Measurements from ENCODE around the gene FYCO1.

Gene FYCO1

GRCh38 chr3:45881078-45882022 is 114.3 kb downstream of the FYCO1 start:
- DNase-seq = peak; percentile 46

GRCh38 chr3:45880725-45881077 is 114.9 kb downstream of the FYCO1 start:
- no peak for DNase-seq

- no peak for DNase-seq
Measured at GRCh38 chr3:45878124-45878523, 117.5 kb downstream of the FYCO1 start.

- no peak for DNase-seq
Measured at GRCh38 chr3:45874677-45875346, 120.8 kb downstream of the FYCO1 start.

- DNase-seq = no peak
Measured at GRCh38 chr3:45873638-45874037, 122.0 kb downstream of the FYCO1 start.

GRCh38 chr3:45873036-45873435 is 122.6 kb downstream of the FYCO1 start:
- DNase-seq = no peak

- DNase-seq = no peak
Measured at GRCh38 chr3:45872569-45872968, 123.1 kb downstream of the FYCO1 start.

- DNase-seq = no peak
Measured at GRCh38 chr3:45871780-45872179, 123.8 kb downstream of the FYCO1 start.

- DNase-seq = peak; percentile 77
Measured at GRCh38 chr3:45870099-45870498, 125.5 kb downstream of the FYCO1 start.

GRCh38 chr3:45869638-45870037 is 126.0 kb downstream of the FYCO1 start:
- DNase-seq = no peak

GRCh38 chr3:45868650-45869049 is 127.0 kb downstream of the FYCO1 start:
- DNase-seq = no peak

GRCh38 chr3:45868213-45868612 is 127.4 kb downstream of the FYCO1 start:
- DNase-seq = no peak

Measured in CD4-positive, alpha-beta T cell treated with Interleukin-10 for 1 hour (primary cell).